A673 (cell line): Measurements from ENCODE around the gene KAZN. TPM values are rescaled to one million over a fixed set of nuclear protein-coding genes. Genes with fewer than 3 reads are reported as not detected.

Experiments
- BruUV-seq: library from RNA; stranded (reverse); fragments of 400-500 nt; replicated peaks from 2 replicates; lab custom pipeline; 2021; lab: Mats Ljungman, UMichigan
- CTCF ChIA-PET: fragments of 300-600 bp; sonication (Branson Sonifier 250); formaldehyde crosslinking; loops from one replicate; lab custom pipeline; 2022; ENCODE audit warnings: antibody characterized with exemption; lab: Charles Lee
- POLR2A ChIA-PET: fragments of 300-600 bp; sonication (Branson Sonifier 250); formaldehyde crosslinking; loops from one replicate; lab custom pipeline; 2022; ENCODE audit warnings: antibody characterized with exemption; ENCODE audit not compliant: low non-redundant PET; lab: Charles Lee
- DNase-seq: peaks from one replicate; pipeline ENCODE4 v3.0.0-alpha.2; 2015; ENCODE audit warnings: low spot score
- H3K27ac ChIP-seq: fragments of 200-600 bp; sonication (generic); 2 replicates; pipeline ENCODE4 v1.5.1; 2016; ENCODE audit warnings: mixed run types, low read depth, mild to moderate bottlenecking, mixed read lengths, antibody characterized with exemption, low read length; ENCODE audit not compliant: poor library complexity, severe bottlenecking
- H3K27me3 ChIP-seq: fragments of 200-600 bp; sonication (generic); replicated peaks from 2 replicates; pipeline ENCODE4 v1.6.1; 2017; ENCODE audit warnings: mixed run types, low read depth, mild to moderate bottlenecking, mixed read lengths, antibody characterized with exemption, low read length; ENCODE audit not compliant: insufficient read depth, poor library complexity
- H3K36me3 ChIP-seq: fragments of 200-600 bp; sonication (generic); 2 replicates; pipeline ENCODE4 v1.6.1; 2016; ENCODE audit warnings: mixed run types, mild to moderate bottlenecking, mixed read lengths, antibody characterized with exemption, low read length; ENCODE audit not compliant: insufficient read depth, poor library complexity, severe bottlenecking
- H3K4me1 ChIP-seq: fragments of 200-600 bp; sonication (generic); 2 replicates; pipeline ENCODE4 v1.6.1; 2017; ENCODE audit warnings: mixed run types, mild to moderate bottlenecking, mixed read lengths, antibody characterized with exemption, low read length; ENCODE audit not compliant: insufficient read depth, poor library complexity, severe bottlenecking
- H3K4me3 ChIP-seq: fragments of 200-600 bp; sonication (generic); 2 replicates; pipeline ENCODE4 v1.5.1; 2016; ENCODE audit warnings: low read depth, mixed run types, mild to moderate bottlenecking, mixed read lengths, low read length; ENCODE audit not compliant: poor library complexity, severe bottlenecking
- H3K9me3 ChIP-seq: fragments of 200-600 bp; sonication (generic); 2 replicates; pipeline ENCODE4 v1.6.1; 2016; ENCODE audit warnings: mixed run types, low read depth, mild to moderate bottlenecking, mixed read lengths, antibody characterized with exemption, low read length; ENCODE audit not compliant: poor library complexity, severe bottlenecking
- CTCF ChIP-seq: fragments of 300-800, 200-600 bp; sonication (generic); conservative IDR thresholded peaks from 2 replicates; pipeline ENCODE4 v1.5.1; 2017; ENCODE audit warnings: low read depth, mild to moderate bottlenecking, antibody characterized with exemption, low read length, moderate library complexity, mixed read lengths
- EZH2 ChIP-seq: fragments of 200-600 bp; sonication (generic); IDR thresholded peaks from 2 replicates; pipeline ENCODE4 v1.6.1; 2017; ENCODE audit warnings: borderline replicate concordance, low read depth, mild to moderate bottlenecking, mixed read lengths, antibody characterized with exemption, low read length; ENCODE audit not compliant: poor library complexity, severe bottlenecking
- intact Hi-C: fragments of 100-400 bp; cut with micrococcal nuclease; formaldehyde crosslinking; loops from one replicate; pipeline ENCODE4 v1.10.0; 2022; ENCODE audit not compliant: unreplicated experiment
- total RNA-seq: library from RNA; stranded (reverse); gene quantifications from 2 replicates; pipeline ENCODE4 v1.2.3, GENCODE V29; 2021

The KAZN gene
- total RNA-seq, 1 experiment from 2014 or later: 8.0 TPM

DNA sequence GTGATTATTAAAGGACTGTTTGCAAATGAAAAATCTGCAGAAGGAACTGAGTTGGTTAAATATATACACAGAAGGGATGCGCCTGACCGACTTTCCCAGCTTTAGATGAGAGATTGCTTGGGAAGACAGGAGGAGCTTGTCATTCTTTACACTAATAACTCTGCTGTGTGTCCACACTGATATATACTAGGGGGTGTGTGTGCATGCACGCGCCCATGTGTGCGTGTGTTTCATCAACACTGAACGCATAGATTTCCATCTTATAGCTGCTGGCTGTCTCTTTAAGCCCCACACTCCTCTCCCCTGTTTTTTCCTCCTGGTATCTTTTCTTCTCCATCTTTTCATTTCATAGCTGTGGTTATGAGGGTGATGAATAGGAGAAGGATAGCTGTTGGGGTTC is 6.9 kb upstream of the KAZN start:
- Histone ChIP-seq H3K36me3 (no peaks in the 10 kb centered on the region), H3K27ac (no peak overlapping the region), H3K4me3 (no peak overlapping the region), H3K4me1 (no peaks in the 10 kb centered on the region), H3K27me3 (no peaks in the 10 kb centered on the region), H3K9me3 (no peaks in the 10 kb centered on the region)
- DNase-seq: no peak
- POLR2A ChIA-PET: no interaction called here
- TF ChIP-seq CTCF: no peak
- TF ChIP-seq EZH2: no peak
- intact Hi-C loops: no loop called here
- CTCF ChIA-PET: interaction anchor here (0.7 kb wide), 1 partner anchor 24 kb away, joined by 4 read pairs; no protein-coding TSS in a partner anchor
- no TSS peak for BruUV-seq

GRCh38 chr1:14592004-14592631 is 6.4 kb upstream of the KAZN start:
- CTCF ChIA-PET: interaction anchor here (0.7 kb wide), 1 partner anchor 25 kb away, joined by 4 read pairs; no protein-coding TSS in a partner anchor
- no peak for TF ChIP-seq CTCF
- TF ChIP-seq EZH2: no peak
- POLR2A ChIA-PET: no interaction called here
- Histone ChIP-seq H3K4me1 (no peaks in the 10 kb centered on the region), H3K27me3 (no peaks in the 10 kb centered on the region), H3K9me3 (no peaks in the 10 kb centered on the region), H3K36me3 (no peaks in the 10 kb centered on the region), H3K27ac (no peak overlapping the region), H3K4me3 (no peak overlapping the region)
- no TSS peak for BruUV-seq
- no peak for DNase-seq
- intact Hi-C loops: no loop called here

- Histone ChIP-seq H3K9me3 (no peaks in the 10 kb centered on the region), H3K4me1 (peaks cover 4% of the 10 kb centered on the region), H3K36me3 (no peaks in the 10 kb centered on the region), H3K27me3 (no peaks in the 10 kb centered on the region), H3K27ac (no peak overlapping the region), H3K4me3 (no peak overlapping the region)
- BruUV-seq: no TSS peak
- ChIA-PET CTCF (no interaction called here), POLR2A (no interaction called here)
- TF ChIP-seq CTCF (no peak), EZH2 (no peak)
- intact Hi-C loops: no loop called here
- no peak for DNase-seq
Measured at GRCh38 chr1:14593302-14593701, 5.2 kb upstream of the KAZN start.
